IMR-90 (cell line): ENCODE data around the gene CYB5R3. TPM values are rescaled to one million over a fixed set of nuclear protein-coding genes. Genes with fewer than 3 reads are reported as not detected.

Experiments
- ATAC-seq: fragments of 200-7000 bp; cut with Tn5 transposase; 2 replicates; pipeline ENCODE4 v1.9.1; 2020; ENCODE audit warnings: low read depth, mild to moderate bottlenecking, moderate library complexity
- BruUV-seq: library from RNA; stranded (reverse); fragments of 400-500 nt; replicated peaks from 2 replicates; lab custom pipeline; 2021; lab: Mats Ljungman, UMichigan
- CTCF ChIA-PET: fragments of 300-600 bp; formaldehyde crosslinking; extraction: SDS; loops from one replicate; lab custom pipeline; 2021; ENCODE audit warnings: antibody characterized with exemption; lab: Yijun Ruan, JAX
- POLR2A ChIA-PET: fragments of 300-600 bp; sonication (Branson Sonifier 250); formaldehyde crosslinking; loops from one replicate; lab custom pipeline; 2022; ENCODE audit warnings: antibody characterized with exemption; ENCODE audit not compliant: unreplicated experiment; lab: Charles Lee
- DNase-seq: peaks from one replicate; pipeline ENCODE4 v3.0.0; 2013
- H2AFZ ChIP-seq: replicated peaks from 2 replicates; pipeline ENCODE3; 2013; ENCODE audit warnings: low read length, mild to moderate bottlenecking; ENCODE audit not compliant: poor library complexity
- H2AK5ac ChIP-seq: 2 replicates; pipeline ENCODE4 v1.6.1; 2013; ENCODE audit warnings: low read depth, low read length, inconsistent platforms
- H2AK9ac ChIP-seq: replicated peaks from 2 replicates; pipeline ENCODE3; 2013; ENCODE audit warnings: mild to moderate bottlenecking, low read depth, low read length, moderate library complexity; ENCODE audit not compliant: poor library complexity
- H2BK120ac ChIP-seq: 2 replicates; pipeline ENCODE4 v1.6.1; 2013; ENCODE audit warnings: low read depth, low read length, inconsistent platforms
- H2BK15ac ChIP-seq: 3 replicates; pipeline ENCODE4 v1.6.1; 2013; ENCODE audit warnings: low read depth, low read length, inconsistent platforms
- H2BK20ac ChIP-seq: 2 replicates; pipeline ENCODE4 v1.6.1; 2013; ENCODE audit warnings: low read depth, mild to moderate bottlenecking, inconsistent platforms, low read length, moderate library complexity
- H2BK5ac ChIP-seq: 2 replicates; pipeline ENCODE4 v1.6.1; 2013; ENCODE audit warnings: mild to moderate bottlenecking, low read depth, low read length, inconsistent platforms; ENCODE audit not compliant: poor library complexity, severe bottlenecking
- H3K14ac ChIP-seq: replicated peaks from 2 replicates; pipeline ENCODE4 v1.6.1; 2013; ENCODE audit warnings: low read depth, low read length, inconsistent platforms
- H3K18ac ChIP-seq: 2 replicates; pipeline ENCODE4 v1.6.1; 2013; ENCODE audit warnings: low read depth, low read length, control low read depth
- H3K23ac ChIP-seq: 2 replicates; pipeline ENCODE4 v1.6.1; 2013; ENCODE audit warnings: low read depth, low read length, inconsistent platforms
- H3K27ac ChIP-seq: 2 replicates; pipeline ENCODE4 v1.5.1; 2013; ENCODE audit warnings: mild to moderate bottlenecking, control low read depth, low read length; ENCODE audit not compliant: insufficient read depth
- H3K27me3 ChIP-seq: 2 replicates; pipeline ENCODE4 v1.6.1; 2013; ENCODE audit warnings: low read length; ENCODE audit not compliant: control insufficient read depth, insufficient read depth
- H3K36me3 ChIP-seq: 2 replicates; pipeline ENCODE4 v1.6.1; 2013; ENCODE audit warnings: low read length, mixed read lengths; ENCODE audit not compliant: control insufficient read depth, insufficient read depth
- H3K4ac ChIP-seq: 2 replicates; pipeline ENCODE4 v1.6.1; 2013; ENCODE audit warnings: low read depth, low read length, inconsistent platforms
- H3K4me1 ChIP-seq: 2 replicates; pipeline ENCODE4 v1.6.1; 2013; ENCODE audit warnings: low read length, mixed read lengths; ENCODE audit not compliant: control insufficient read depth, insufficient read depth
- H3K4me2 ChIP-seq: 2 replicates; pipeline ENCODE4 v1.6.1; 2013; ENCODE audit warnings: low read depth, mild to moderate bottlenecking, control low read depth, low read length, moderate library complexity
- H3K4me3 ChIP-seq: 2 replicates; pipeline ENCODE4 v1.5.1; 2013; ENCODE audit warnings: low read depth, mild to moderate bottlenecking, control low read depth, low read length, moderate library complexity; ENCODE audit not compliant: insufficient read depth
- H3K56ac ChIP-seq: 2 replicates; pipeline ENCODE4 v1.6.1; 2013; ENCODE audit warnings: low read length, inconsistent platforms; ENCODE audit not compliant: insufficient read depth; ENCODE audit errors: extremely low read depth
- H3K79me1 ChIP-seq, 2 experiments: 2 replicates each; pipeline ENCODE4 v1.6.1; 2013; ENCODE audit warnings: low read length in 2 of 2, inconsistent platforms in 1 of 2, low read depth in 1 of 2
- H3K9ac ChIP-seq: 2 replicates; pipeline ENCODE4 v1.6.1; 2013; ENCODE audit warnings: low read depth, low read length, control low read depth
- H3K9me1 ChIP-seq: 2 replicates; pipeline ENCODE4 v1.6.1; 2013; ENCODE audit warnings: low read length, inconsistent platforms; ENCODE audit not compliant: insufficient read depth
- H3K9me3 ChIP-seq: 2 replicates; pipeline ENCODE4 v1.6.1; 2013; ENCODE audit warnings: low read length; ENCODE audit not compliant: control insufficient read depth, insufficient read depth
- H4K20me1 ChIP-seq: 2 replicates; pipeline ENCODE4 v1.6.1; 2013; ENCODE audit warnings: low read length, inconsistent platforms; ENCODE audit not compliant: insufficient read depth
- H4K5ac ChIP-seq: 2 replicates; pipeline ENCODE4 v1.6.1; 2013; ENCODE audit warnings: mild to moderate bottlenecking, low read depth, low read length, control low read depth
- H4K8ac ChIP-seq, 2 experiments: 2 replicates each; pipeline ENCODE4 v1.6.1; 2013; ENCODE audit warnings: low read depth in 2 of 2, low read length in 2 of 2, control low read depth in 1 of 2, inconsistent platforms in 1 of 2
- H4K91ac ChIP-seq: 2 replicates; pipeline ENCODE4 v1.6.1; 2013; ENCODE audit warnings: low read depth, low read length, inconsistent platforms; ENCODE audit not compliant: insufficient read depth
- BHLHE40 ChIP-seq: fragments of 150-350 bp; IDR thresholded peaks from 2 replicates; pipeline ENCODE4 v1.6.1; 2016; ENCODE audit warnings: mild to moderate bottlenecking, low read depth, low read length
- CHD1 ChIP-seq: IDR thresholded peaks from 2 replicates; pipeline ENCODE4 v1.6.1; 2012; ENCODE audit warnings: low read depth, low read length, improper control_type of control experiment
- FOS ChIP-seq: fragments of 150-350 bp; IDR thresholded peaks from 2 replicates; pipeline ENCODE4 v1.6.1; 2016; ENCODE audit warnings: low read depth, low read length
- MAFK ChIP-seq: IDR thresholded peaks from 2 replicates; pipeline ENCODE4 v1.6.1; 2012; ENCODE audit warnings: low read depth, low read length, improper control_type of control experiment
- MAZ ChIP-seq: IDR thresholded peaks from 2 replicates; pipeline ENCODE4 v1.6.1; 2012; ENCODE audit warnings: low read depth, mild to moderate bottlenecking, low read length, improper control_type of control experiment, moderate library complexity, borderline replicate concordance
- NFE2L2 ChIP-seq: fragments of 150-350 bp; IDR thresholded peaks from 2 replicates; pipeline ENCODE4 v1.6.1; 2016; ENCODE audit warnings: low read depth, mild to moderate bottlenecking, low read length
- POLR2A ChIP-seq: IDR thresholded peaks from 2 replicates; pipeline ENCODE4 v1.6.1; 2012; ENCODE audit warnings: mild to moderate bottlenecking, low read depth, low read length
- RAD21 ChIP-seq: IDR thresholded peaks from 2 replicates; pipeline ENCODE4 v1.6.1; 2012; ENCODE audit warnings: low read length, improper control_type of control experiment
- RCOR1 ChIP-seq: IDR thresholded peaks from 2 replicates; pipeline ENCODE4 v1.6.1; 2012; ENCODE audit warnings: mild to moderate bottlenecking, low read length, improper control_type of control experiment; ENCODE audit not compliant: insufficient replicate concordance
- RFX5 ChIP-seq: IDR thresholded peaks from 2 replicates; pipeline ENCODE4 v1.8.0; 2012; ENCODE audit warnings: low read depth, mild to moderate bottlenecking, low read length, moderate library complexity
- SMC3 ChIP-seq: fragments of 150-350 bp; IDR thresholded peaks from 2 replicates; pipeline ENCODE4 v1.6.1; 2016; ENCODE audit warnings: low read depth, mild to moderate bottlenecking, antibody characterized with exemption, low read length, moderate library complexity
- WGBS, 2 experiments: methylation state at CpG; one replicate each; pipeline versions ENCODE4 v1.1.5 to v1.1.7; 2013; ENCODE audit warnings: missing lambda C conversion rate in 2 of 2; ENCODE audit not compliant: insufficient read length in 1 of 2; ENCODE audit errors: extremely low coverage in 2 of 2; 5-methylcytosine and 5-hydroxymethylcytosine counted together
- dilution Hi-C: fragments of 300-500 bp; cut with HindIII; formaldehyde crosslinking; loops from one replicate; pipeline ENCODE4 v1.14.3; 2018; ENCODE audit warnings: low sequenced_read_pairs; ENCODE audit not compliant: unreplicated experiment
- in situ Hi-C: fragments of 300-500 bp; cut with MboI; formaldehyde crosslinking; loops from 3 replicates; pipeline ENCODE4 v1.14.3; 2019; ENCODE audit warnings: low sequenced_read_pairs, inconsistent platforms, mixed read lengths
- intact Hi-C: fragments of 100-400 bp; cut with micrococcal nuclease; formaldehyde crosslinking; loops from 2 replicates; pipeline ENCODE4 v1.10.0; 2022
- polyA plus RNA-seq, 3 experiments: library from polyadenylated mRNA; depleted of rRNA; stranded (reverse); fragments of >200 nt; gene quantifications; 2 replicates each; pipeline ENCODE4 v1.2.3, GENCODE V29; 2012; ENCODE audit warnings: low replicate concordance in 1 of 3
- total RNA-seq: library from RNA; depleted of rRNA; stranded (reverse); fragments of >200 nt; gene quantifications from 2 replicates; pipeline ENCODE4 v1.2.3, GENCODE V29; 2012
- TF ChIP-seq, protein P1 (sequence below): fragments of 150-350 bp; IDR thresholded peaks from 2 replicates; pipeline ENCODE4 v1.6.1; 2017; ENCODE audit warnings: mild to moderate bottlenecking, antibody characterized with exemption, low read length, low read depth
- TF ChIP-seq, protein P2 (sequence below): conservative IDR thresholded peaks from 2 replicates; pipeline ENCODE4 v1.5.1; 2012; ENCODE audit warnings: mild to moderate bottlenecking, low read depth, low read length, improper control_type of control experiment

Gene CYB5R3
- total and polyA plus RNA-seq, 2 of the 4 experiments (the other 2 are of a cell fraction), result 44.1 to 362 TPM

DNA sequence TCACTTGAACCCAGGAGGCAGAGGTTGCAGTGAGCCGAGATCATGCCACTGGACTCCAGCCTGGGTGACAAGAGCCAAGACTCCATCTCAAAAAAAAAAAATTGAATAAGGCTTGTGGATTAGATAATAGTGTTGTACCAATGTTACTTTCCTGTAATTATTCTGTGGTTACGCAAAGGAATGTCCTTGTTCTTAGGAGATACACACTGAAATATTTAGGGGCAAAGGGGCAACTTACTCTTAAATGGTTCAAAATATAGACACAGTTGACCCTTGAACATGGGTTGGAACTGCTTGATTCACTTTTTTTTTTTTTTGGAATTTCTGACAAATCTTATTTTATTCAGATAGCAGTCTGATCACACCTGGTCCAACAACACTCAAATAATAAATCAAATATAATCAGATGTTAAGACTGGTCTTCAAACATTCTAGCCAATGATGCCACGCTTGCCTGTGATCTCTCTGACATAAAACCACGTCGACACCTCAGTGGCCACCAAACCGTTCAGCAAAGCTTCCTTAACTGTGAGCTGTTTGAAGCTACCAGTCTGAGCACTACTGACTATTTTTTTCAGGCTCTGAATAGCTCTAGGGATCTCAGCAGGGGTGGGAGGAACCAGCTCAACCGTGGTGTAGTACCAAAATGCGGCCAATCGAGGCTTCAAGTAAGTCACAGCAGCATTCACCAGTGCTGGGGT lies 9.5 kb downstream of the CYB5R3 start:
- H2AFZ ChIP-seq, result no peak overlapping the region
- no peak overlapping the region for H2AK9ac ChIP-seq
- no peak overlapping the region for H3K14ac ChIP-seq
- no peak overlapping the region for H2AK5ac ChIP-seq
- in situ Hi-C loops, result no loop called here
- no peak overlapping the region for H2BK5ac ChIP-seq
- H2BK15ac ChIP-seq, result no peak overlapping the region
- H3K9ac ChIP-seq, result no peak overlapping the region
- H3K27me3 ChIP-seq, result no peaks in the 10 kb centered on the region
- H4K20me1 ChIP-seq, result peaks cover 56% of the 10 kb centered on the region
- no peak overlapping the region for H3K18ac ChIP-seq
- H3K79me1 ChIP-seq, result peaks cover 25 to 73% of the 10 kb centered on the region in 2 experiments; a peak in 3 of 4 replicates
- dilution Hi-C loops, result no loop called here
- 90% methylated on average over 7 of the region's 9 CpGs; no CpG with 5 or more reads in 1 of the 2 experiments for WGBS, 2 experiments
- no peak overlapping the region for H3K56ac ChIP-seq
- ATAC-seq, result no peak
- H3K4me1 ChIP-seq, result peaks cover 14% of the 10 kb centered on the region
- H3K36me3 ChIP-seq, result peaks cover 7% of the 10 kb centered on the region
- DNase-seq, result no peak
- H3K4me3 ChIP-seq, result no peak overlapping the region
- no peak overlapping the region for H3K4me2 ChIP-seq
- H3K9me3 ChIP-seq, result no peaks in the 10 kb centered on the region
- H2BK120ac ChIP-seq, result no peak overlapping the region
- intact Hi-C loops, result no loop called here
- H3K27ac ChIP-seq, result no peak overlapping the region
- no peak overlapping the region for H3K23ac ChIP-seq
- no TSS peak for BruUV-seq
- H4K8ac ChIP-seq, result no peak overlapping the region
- ChIA-PET POLR2A (no interaction called here), CTCF (no interaction called here)
- H4K5ac ChIP-seq, result no peak overlapping the region
- no peak overlapping the region for H2BK20ac ChIP-seq
- no peak overlapping the region for H3K4ac ChIP-seq
- no peak overlapping the region for H4K91ac ChIP-seq
- H3K9me1 ChIP-seq, result peaks cover 27% of the 10 kb centered on the region
- TF ChIP-seq, protein P1, sequence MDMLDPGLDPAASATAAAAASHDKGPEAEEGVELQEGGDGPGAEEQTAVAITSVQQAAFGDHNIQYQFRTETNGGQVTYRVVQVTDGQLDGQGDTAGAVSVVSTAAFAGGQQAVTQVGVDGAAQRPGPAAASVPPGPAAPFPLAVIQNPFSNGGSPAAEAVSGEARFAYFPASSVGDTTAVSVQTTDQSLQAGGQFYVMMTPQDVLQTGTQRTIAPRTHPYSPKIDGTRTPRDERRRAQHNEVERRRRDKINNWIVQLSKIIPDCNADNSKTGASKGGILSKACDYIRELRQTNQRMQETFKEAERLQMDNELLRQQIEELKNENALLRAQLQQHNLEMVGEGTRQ, result no peak
- TF ChIP-seq FOS (no peak), CHD1 (no peak), RFX5 (no peak), POLR2A (no peak), MAZ (no peak), NFE2L2 (no peak), BHLHE40 (no peak), RCOR1 (no peak), MAFK (no peak), RAD21 (no peak), SMC3 (no peak)
- TF ChIP-seq, protein P2, sequence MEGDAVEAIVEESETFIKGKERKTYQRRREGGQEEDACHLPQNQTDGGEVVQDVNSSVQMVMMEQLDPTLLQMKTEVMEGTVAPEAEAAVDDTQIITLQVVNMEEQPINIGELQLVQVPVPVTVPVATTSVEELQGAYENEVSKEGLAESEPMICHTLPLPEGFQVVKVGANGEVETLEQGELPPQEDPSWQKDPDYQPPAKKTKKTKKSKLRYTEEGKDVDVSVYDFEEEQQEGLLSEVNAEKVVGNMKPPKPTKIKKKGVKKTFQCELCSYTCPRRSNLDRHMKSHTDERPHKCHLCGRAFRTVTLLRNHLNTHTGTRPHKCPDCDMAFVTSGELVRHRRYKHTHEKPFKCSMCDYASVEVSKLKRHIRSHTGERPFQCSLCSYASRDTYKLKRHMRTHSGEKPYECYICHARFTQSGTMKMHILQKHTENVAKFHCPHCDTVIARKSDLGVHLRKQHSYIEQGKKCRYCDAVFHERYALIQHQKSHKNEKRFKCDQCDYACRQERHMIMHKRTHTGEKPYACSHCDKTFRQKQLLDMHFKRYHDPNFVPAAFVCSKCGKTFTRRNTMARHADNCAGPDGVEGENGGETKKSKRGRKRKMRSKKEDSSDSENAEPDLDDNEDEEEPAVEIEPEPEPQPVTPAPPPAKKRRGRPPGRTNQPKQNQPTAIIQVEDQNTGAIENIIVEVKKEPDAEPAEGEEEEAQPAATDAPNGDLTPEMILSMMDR, result no peak
